HL-60/S4 treated with phorbol 12-myristate 13-acetate at 8.2 ng/mL for 4 days and 3 days (cell line): ENCODE data around the gene DYNLT1.
"Not testable (repeated sequence)": the region's sequence is repeated elsewhere in the genome, so short reads cannot be mapped to it uniquely, and the experiment has no call there.

Source experiments
- in situ Hi-C: fragments of 300-500 bp; cut with MboI; formaldehyde crosslinking; loops from 2 replicates; pipeline ENCODE4 v1.15.0; 2022; ENCODE audit warnings: low sequenced_read_pairs

DYNLT1 gene

GRCh38 chr6:158624684-158625682, 19.6 kb downstream of the DYNLT1 start:
- in situ Hi-C loops: no loop called here

DNA sequence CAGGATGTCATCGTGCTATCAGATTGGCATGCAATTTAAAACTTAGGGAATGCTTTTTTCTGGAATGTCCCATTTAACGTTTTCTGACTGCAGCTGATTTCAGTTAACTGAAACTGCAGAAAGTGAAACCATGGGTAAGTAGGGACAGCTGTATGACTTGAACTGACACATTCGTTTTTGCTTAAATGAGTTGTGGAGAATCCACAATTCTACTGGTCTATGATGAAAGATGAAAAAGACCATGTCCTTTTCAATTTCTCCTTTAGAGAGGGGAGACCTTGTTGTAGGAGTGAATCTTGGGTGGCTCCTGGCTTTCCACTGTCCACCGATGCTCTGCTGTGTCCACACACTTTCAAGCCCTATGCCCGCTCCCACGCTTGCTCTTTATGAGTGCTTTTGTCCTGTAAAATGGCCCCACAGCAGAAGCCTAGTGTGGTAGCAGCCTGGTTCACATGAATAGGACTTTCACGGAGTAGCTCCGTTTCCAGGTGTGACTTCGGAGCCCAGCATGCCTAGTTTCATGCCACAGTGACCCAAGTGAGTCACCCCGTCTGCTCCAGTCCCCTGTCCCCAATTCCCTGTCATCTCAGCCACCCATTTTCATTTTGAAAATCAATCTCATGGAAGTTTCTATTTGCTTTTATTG, 21.9 kb downstream of the DYNLT1 start:
- in situ Hi-C loops: no loop called here

DNA sequence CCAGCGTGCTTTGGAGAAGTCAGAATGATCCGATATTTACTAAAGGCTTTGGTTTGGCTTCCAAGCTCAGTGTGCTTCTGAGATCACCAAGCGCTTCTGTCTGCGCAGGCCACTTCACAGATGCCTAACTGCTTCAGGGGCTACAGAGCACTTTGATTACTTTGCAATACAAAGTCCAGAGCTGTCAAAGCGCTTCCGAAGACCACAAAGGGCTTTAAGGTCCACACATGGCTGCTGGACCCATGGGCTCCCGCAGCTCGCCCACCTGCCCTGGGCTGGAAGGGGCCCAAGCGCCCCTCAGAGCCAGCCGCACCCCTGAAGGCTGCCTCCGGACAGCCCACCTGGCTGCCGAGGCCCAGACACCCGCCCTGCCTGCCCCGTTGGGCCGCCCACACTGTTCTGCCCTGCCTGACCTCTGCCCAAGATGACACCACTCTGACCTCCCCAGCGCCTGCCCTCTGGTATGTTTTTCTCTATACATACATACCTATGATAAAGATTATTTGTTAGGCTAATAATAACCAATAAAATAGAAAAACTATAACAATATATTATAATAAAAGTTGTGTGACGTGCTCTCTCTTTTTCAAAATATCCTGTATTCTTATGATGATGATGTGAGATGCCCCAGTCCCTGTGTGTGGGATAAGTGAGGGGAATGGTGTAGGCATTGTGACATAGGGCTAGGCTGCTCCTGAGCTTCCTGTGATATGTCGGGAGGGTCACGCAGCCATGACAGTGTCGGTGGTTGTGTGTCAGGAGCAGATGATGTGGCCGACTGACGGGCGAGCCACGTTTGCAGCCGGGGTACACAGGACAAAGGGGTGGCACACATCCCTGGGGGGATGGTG, 22.6 kb downstream of the DYNLT1 start:
- in situ Hi-C loops: no loop called here

GRCh38 chr6:158620963-158621693, 23.4 kb downstream of the DYNLT1 start:
- in situ Hi-C loops: no loop called here

GRCh38 chr6:158619922-158620801, 24.4 kb downstream of the DYNLT1 start:
- in situ Hi-C loops: no loop called here

GRCh38 chr6:158618289-158618688, 26.3 kb downstream of the DYNLT1 start:
- in situ Hi-C loops: not testable (repeated sequence)

DNA sequence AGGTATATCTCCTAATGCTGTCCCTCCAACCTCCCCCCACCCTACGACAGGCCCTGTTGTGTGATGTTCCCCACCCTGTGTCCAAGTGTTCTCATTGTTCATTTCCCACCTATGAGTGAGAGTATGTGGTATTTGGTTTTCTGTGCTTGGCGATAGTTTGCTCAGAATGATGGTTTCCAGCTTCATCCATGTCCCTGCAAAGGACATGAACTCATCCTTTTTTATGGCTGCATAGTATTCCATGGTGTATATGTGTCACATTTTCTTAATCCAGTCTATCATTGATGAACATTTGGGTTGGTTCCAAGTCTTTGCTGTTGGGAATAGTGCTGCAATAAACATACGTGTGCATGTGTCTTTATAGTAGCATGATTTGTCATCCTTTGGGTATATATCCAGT, 29.9 kb downstream of the DYNLT1 start:
- in situ Hi-C loops: not testable (repeated sequence)

- in situ Hi-C loops: no loop called here
Observed at GRCh38 chr6:158611541-158612370, 32.8 kb downstream of the DYNLT1 start.

DNA sequence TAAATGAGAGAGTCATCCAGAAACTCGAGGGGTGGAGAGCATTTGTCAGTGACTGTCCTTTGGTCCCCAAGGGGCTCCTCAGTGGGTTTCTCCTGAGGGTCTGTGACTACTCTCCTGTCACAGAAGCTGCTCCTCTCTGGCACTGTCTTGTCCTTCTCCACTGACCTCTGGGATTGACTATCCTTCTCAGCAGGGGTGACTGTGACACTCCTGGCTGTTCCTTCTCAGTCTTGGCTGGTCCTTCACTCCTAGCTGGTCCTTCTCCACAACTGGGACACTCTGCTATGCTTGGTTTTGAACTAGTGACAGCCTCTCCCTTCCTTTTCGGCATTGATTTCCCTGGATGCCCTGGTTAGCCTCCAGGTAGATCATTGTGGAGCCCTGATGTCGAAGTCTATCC, 33.5 kb downstream of the DYNLT1 start:
- in situ Hi-C loops: no loop called here

DNA sequence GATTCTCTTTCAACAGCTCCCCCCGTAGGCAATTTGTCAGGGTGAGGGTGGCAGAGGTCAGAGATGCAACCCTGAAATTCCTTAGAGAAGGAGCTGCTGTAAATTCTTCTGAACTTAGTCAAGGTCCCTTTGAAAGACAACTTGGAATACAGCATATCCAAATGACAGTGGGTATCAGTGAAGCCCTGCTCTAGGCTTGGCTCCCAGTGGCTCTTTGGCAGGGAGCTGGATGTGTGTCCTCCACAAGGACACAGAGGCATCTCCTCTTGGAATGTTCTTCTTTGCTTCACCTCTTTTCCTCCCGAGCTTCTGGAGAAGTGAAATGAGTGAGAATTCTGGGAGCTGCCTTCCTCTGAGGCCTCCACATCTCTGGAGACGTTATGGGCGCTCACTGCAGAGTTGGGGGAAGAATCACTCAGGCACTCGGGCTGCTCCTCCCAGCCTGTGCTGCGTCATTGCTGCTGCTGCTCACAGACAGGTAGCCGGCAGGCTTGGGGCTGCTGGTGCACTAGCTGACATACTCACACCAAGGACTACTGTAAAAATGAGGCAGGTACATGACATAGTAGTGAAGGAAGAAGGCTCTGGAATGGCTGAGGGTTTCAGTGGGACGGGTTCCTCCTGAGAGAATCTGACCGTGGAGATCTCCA, 34.1 kb downstream of the DYNLT1 start:
- in situ Hi-C loops: no loop called here

DNA sequence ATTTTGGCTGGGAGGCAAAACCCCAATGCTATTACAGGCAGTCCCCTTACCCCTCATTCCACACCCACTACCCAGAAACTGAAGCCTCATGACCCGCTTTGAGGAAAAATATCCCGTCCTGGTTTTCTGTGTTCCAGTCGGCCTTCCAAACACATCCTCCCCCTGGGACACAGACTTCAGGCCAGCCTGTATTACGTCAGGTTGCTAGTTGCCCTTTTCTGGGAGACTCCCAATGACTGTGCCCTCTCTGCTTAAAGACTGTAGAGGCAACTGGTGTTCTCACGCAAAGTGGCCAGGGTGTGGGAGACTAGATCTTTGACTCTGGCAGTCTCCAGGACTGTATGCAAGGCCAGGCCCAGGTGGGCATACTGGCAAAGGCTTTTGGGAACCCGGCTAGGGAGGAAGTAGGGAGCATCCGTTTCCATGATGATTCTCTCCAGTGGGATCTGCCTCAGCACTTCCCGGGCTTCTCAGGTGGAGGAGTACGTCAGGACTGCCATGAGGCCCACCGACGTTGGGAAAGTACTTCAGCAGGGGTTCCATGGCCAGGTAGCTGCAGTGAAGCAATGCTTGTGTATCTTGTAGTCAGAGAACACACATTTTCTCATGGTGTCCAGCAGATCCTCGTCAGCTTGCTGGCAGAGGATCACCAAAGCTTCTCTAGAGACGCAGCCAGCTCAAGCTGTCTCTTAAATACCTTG, 34.9 kb downstream of the DYNLT1 start:
- in situ Hi-C loops: no loop called here

GRCh38 chr6:158608221-158608620, 36.3 kb downstream of the DYNLT1 start:
- in situ Hi-C loops: no loop called here

GRCh38 chr6:158607411-158608170, 37.0 kb downstream of the DYNLT1 start:
- in situ Hi-C loops: no loop called here

DNA sequence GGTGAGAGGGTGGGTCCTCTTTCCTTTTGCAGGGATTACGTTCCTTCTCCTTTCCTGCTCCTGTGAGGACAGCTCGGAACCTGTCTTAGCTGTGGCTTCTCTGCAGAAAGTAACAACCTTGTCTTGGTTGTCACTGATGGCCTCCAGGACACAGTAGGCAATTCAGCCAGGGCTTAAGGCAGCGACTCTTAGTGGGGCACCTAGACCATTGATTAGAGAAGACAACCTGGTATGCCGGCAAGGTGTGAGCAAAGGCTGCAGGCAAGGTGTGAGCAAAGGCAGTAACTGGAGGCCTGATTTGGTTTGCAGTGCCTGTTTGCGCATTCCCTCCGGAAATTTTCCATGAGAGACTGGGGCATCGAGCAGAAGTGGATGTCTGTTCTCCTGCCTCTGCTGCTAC, 37.6 kb downstream of the DYNLT1 start:
- in situ Hi-C loops: no loop called here

- in situ Hi-C loops: not testable (repeated sequence)
Observed at GRCh38 chr6:158606011-158606410, 38.5 kb downstream of the DYNLT1 start.

GRCh38 chr6:158605266-158605878, 39.2 kb downstream of the DYNLT1 start:
- in situ Hi-C loops: no loop called here
